GM12878 (cell line): Measurements from ENCODE around the gene MSI2. TPM values are rescaled to one million over a fixed set of nuclear protein-coding genes. Genes with fewer than 3 reads are reported as not detected.
A peak's percentile ranks its signal among the peaks of the same experiment; 100 is the strongest.

Source experiments
- ATAC-seq: fragments of 200-7000 bp; cut with Tn5 transposase; 3 replicates; pipeline ENCODE4 v1.9.1; 2020; ENCODE audit warnings: mild to moderate bottlenecking, moderate library complexity
- BruUV-seq: library from RNA; stranded (reverse); fragments of 400-500 nt; replicated peaks from 2 replicates; lab custom pipeline; 2021; lab: Mats Ljungman, UMichigan
- CTCF ChIA-PET: fragments of 300-600 bp; sonication (Branson Sonifier 250); formaldehyde crosslinking; extraction: SDS; loops from one replicate; lab custom pipeline; 2021; ENCODE audit warnings: inconsistent platforms; lab: Yijun Ruan, JAX
- POLR2A ChIA-PET: fragments of 350-600 bp; formaldehyde crosslinking; extraction: SDS; loops from one replicate; lab custom pipeline; 2021; ENCODE audit warnings: inconsistent platforms; lab: Charles Lee
- RAD21 ChIA-PET: fragments of 300-600 bp; sonication (Branson Sonifier 250); formaldehyde crosslinking; loops from one replicate; lab custom pipeline; 2023; ENCODE audit warnings: antibody characterized with exemption; ENCODE audit not compliant: unreplicated experiment; lab: Charles Lee
- SMC1A ChIA-PET: fragments of 300-600 bp; sonication (Branson Sonifier 250); formaldehyde crosslinking; loops from one replicate; lab custom pipeline; 2023; ENCODE audit not compliant: unreplicated experiment, uncharacterized antibody; lab: Charles Lee
- DNase-seq: peaks from one replicate; pipeline ENCODE4 v3.0.0-alpha.2; 2011; ENCODE audit warnings: low read depth, low spot score
- FAIRE-seq: peaks from 3 replicates; lab custom pipeline; 2011; peaks lifted over from hg19 to GRCh38; lab: Jason Lieb, UNC
- H2AFZ ChIP-seq: 2 replicates; pipeline ENCODE4 v1.6.0; 2011; ENCODE audit warnings: low read depth, low read length, control low read depth; ENCODE audit not compliant: control insufficient read depth
- H3K27ac ChIP-seq: 2 replicates; pipeline ENCODE4 v1.5.1; 2011; ENCODE audit warnings: control low read depth; ENCODE audit not compliant: control insufficient read depth, insufficient read depth
- H3K27me3 ChIP-seq, 2 experiments: replicated peaks in 1 of 2; 2 replicates each; pipeline versions ENCODE4 v1.6.0 to v1.6.1; 2011; ENCODE audit warnings: low read length in 1 of 2; ENCODE audit not compliant: control insufficient read depth in 2 of 2, insufficient read depth in 2 of 2
- H3K36me3 ChIP-seq, 2 experiments: 2 replicates each; pipeline ENCODE4 v1.5.1; 2011; ENCODE audit warnings: low read length in 1 of 2; ENCODE audit not compliant: control insufficient read depth in 2 of 2, insufficient read depth in 2 of 2
- H3K4me1 ChIP-seq: 2 replicates; pipeline ENCODE4 v1.6.1; 2011; ENCODE audit warnings: mild to moderate bottlenecking, low read length, moderate library complexity, mixed read lengths; ENCODE audit not compliant: control insufficient read depth, insufficient read depth
- H3K4me2 ChIP-seq: 2 replicates; pipeline ENCODE4 v1.6.0; 2011; ENCODE audit warnings: control low read depth; ENCODE audit not compliant: control insufficient read depth, insufficient read depth
- H3K4me3 ChIP-seq: fragments of 200-600 bp; sonication (generic); 2 replicates; pipeline ENCODE4 v1.5.1; 2016
- H3K79me2 ChIP-seq: 2 replicates; pipeline ENCODE4 v1.6.0; 2011; ENCODE audit warnings: low read length; ENCODE audit not compliant: control insufficient read depth, insufficient read depth
- H3K9ac ChIP-seq: 2 replicates; pipeline ENCODE4 v1.8.0; 2011; ENCODE audit warnings: low read length, control low read depth, mixed read lengths; ENCODE audit not compliant: control insufficient read depth, insufficient read depth
- H3K9me3 ChIP-seq: replicated peaks from 3 replicates; pipeline ENCODE4 v1.5.1; 2011; ENCODE audit warnings: mild to moderate bottlenecking, low read length; ENCODE audit not compliant: control insufficient read depth, insufficient read depth
- H4K20me1 ChIP-seq: 2 replicates; pipeline ENCODE4 v1.6.0; 2011; ENCODE audit not compliant: control insufficient read depth, insufficient read depth
- ASH2L ChIP-seq: fragments of 300-600, 200-600 bp; sonication (generic); IDR thresholded peaks from 2 replicates; pipeline ENCODE4 v1.6.1; 2017; ENCODE audit warnings: low read depth, mild to moderate bottlenecking, borderline replicate concordance
- ATF3 ChIP-seq: IDR thresholded peaks from 2 replicates; pipeline ENCODE4 v1.6.1; 2011; ENCODE audit warnings: low read depth, mild to moderate bottlenecking, low read length, moderate library complexity, borderline replicate concordance; ENCODE audit errors: extremely low read depth
- BRCA1 ChIP-seq: IDR thresholded peaks from 2 replicates; pipeline ENCODE4 v1.6.1; 2011; ENCODE audit warnings: low read depth, low read length, improper control_type of control experiment
- CREB1 ChIP-seq: IDR thresholded peaks from 2 replicates; pipeline ENCODE4 v1.6.1; 2012; ENCODE audit warnings: low read depth, mild to moderate bottlenecking, inconsistent platforms
- EGR1 ChIP-seq, 2 experiments: IDR thresholded peaks; 1 replicate in 1 of 2; 2 replicates in 1 of 2; pipeline ENCODE4 v1.6.1; 2011 to 2012; ENCODE audit warnings: low read depth in 2 of 2, low read length in 2 of 2, borderline replicate concordance in 1 of 2, mild to moderate bottlenecking in 1 of 2, moderate library complexity in 1 of 2
- EZH2 ChIP-seq: IDR thresholded peaks from 2 replicates; pipeline ENCODE4 v1.6.1; 2012; ENCODE audit warnings: low read depth, mild to moderate bottlenecking, control low read depth, inconsistent platforms, low read length, borderline replicate concordance; ENCODE audit not compliant: control insufficient read depth
- KAT2A ChIP-seq: conservative IDR thresholded peaks from 2 replicates; pipeline ENCODE4 v1.6.1; 2011; ENCODE audit warnings: low read depth, low read length; ENCODE audit not compliant: control insufficient read depth
- MXI1 ChIP-seq: fragments of 150-350 bp; IDR thresholded peaks from 2 replicates; pipeline ENCODE4 v1.6.1; 2011; ENCODE audit warnings: low read depth, mild to moderate bottlenecking, inconsistent platforms, low read length, improper control_type of control experiment
- NBN ChIP-seq: fragments of 450-650 bp; IDR thresholded peaks from 2 replicates; pipeline ENCODE4 v1.6.1; 2016
- NR2C1 ChIP-seq: fragments of 450-650 bp; IDR thresholded peaks from 2 replicates; pipeline ENCODE4 v1.6.1; 2017; ENCODE audit warnings: antibody characterized with exemption, mild to moderate bottlenecking, moderate library complexity
- RAD51 ChIP-seq: fragments of 450-650 bp; IDR thresholded peaks from 2 replicates; pipeline ENCODE4 v1.6.1; 2016; ENCODE audit warnings: moderate library complexity, mild to moderate bottlenecking, inconsistent platforms
- ZNF592 ChIP-seq: fragments of 450-650 bp; IDR thresholded peaks from 2 replicates; pipeline ENCODE4 v1.6.1; 2017; ENCODE audit warnings: mild to moderate bottlenecking, moderate library complexity
- ZNF622 ChIP-seq: fragments of 450-650 bp; IDR thresholded peaks from 2 replicates; pipeline ENCODE4 v1.6.1; 2017; ENCODE audit warnings: mild to moderate bottlenecking, inconsistent platforms
- WGBS: methylation state at CpG from one replicate; pipeline ENCODE4 v1.1.6; 2016; ENCODE audit warnings: low lambda C conversion rate; ENCODE audit not compliant: insufficient replicate concordance, insufficient coverage; ENCODE audit errors: missing lambda C conversion rate; 5-methylcytosine and 5-hydroxymethylcytosine counted together
- in situ Hi-C: fragments of 300-500 bp; cut with MboI; formaldehyde crosslinking; loops from 9 replicates; pipeline ENCODE4 v1.14.3; 2018; ENCODE audit warnings: mixed read lengths
- intact Hi-C: fragments of 100-400 bp; cut with micrococcal nuclease; formaldehyde crosslinking; loops from one replicate; pipeline ENCODE4 v1.14.2; 2022; ENCODE audit not compliant: unreplicated experiment
- polyA plus RNA-seq, 11 experiments: library from polyadenylated mRNA; depleted of rRNA in 4 of 11; unstranded in 6 of 11; stranded (reverse) in 5 of 11; fragments of >200 nt; fragmentation: Nextera tagmentation in 4 of 11; fragmentation: Illumina TruSeq in 1 of 11; extraction: Ambion mirVana in 4 of 11; extraction: Trizol in 1 of 11; gene quantifications; 1 replicate in 1 of 11; 2 replicates in 10 of 11; pipeline versions ENCODE4 v1.2.1 to v1.2.3, GENCODE V29; 2011 to 2016; ENCODE audit warnings: inconsistent platforms in 2 of 11, missing spikeins in 2 of 11, low read depth in 1 of 11
- total RNA-seq, 4 experiments: library from RNA; depleted of rRNA in 3 of 4; stranded (reverse); fragments of >200 nt in 3 of 4; fragmentation: Illumina TruSeq in 1 of 4; extraction: Trizol in 1 of 4; gene quantifications; 2 replicates each; pipeline versions ENCODE4 v1.2.1 to v1.2.3, GENCODE V29; 2013 to 2021

MSI2 gene
- total and polyA plus RNA-seq, 10 of the 15 experiments (the other 5 are each of a cell fraction or from before 2014, with no cell fraction given) = 6.1 to 76.1 (median 42.0) TPM

- intact Hi-C loops (loop anchor here (5.0 kb wide), 1 partner anchor 65 kb away; no protein-coding TSS in a partner anchor), in situ Hi-C loops (no loop called here)
- Histone ChIP-seq H3K79me2 (peaks cover 35% of the 10 kb centered on the region), H2AFZ (no peak overlapping the region), H3K4me3 (no peak overlapping the region), H3K4me1 (peaks cover 69% of the 10 kb centered on the region), H3K9ac (no peak overlapping the region), H4K20me1 (no peaks in the 10 kb centered on the region), H3K36me3 (peaks cover 2 to 3% of the 10 kb centered on the region in 2 experiments; a peak in 2 of 4 replicates), H3K4me2 (peak overlapping the region; percentile 15; the same call in 1 of the 2 replicates), H3K9me3 (no peaks in the 10 kb centered on the region; the same call in 2 of the 3 replicates), H3K27ac (peak overlapping the region; percentile 59), H3K27me3 (no peaks in the 10 kb centered on the region)
- FAIRE-seq (no peak), ATAC-seq (peak; percentile 95), DNase-seq (peak; percentile 77)
- RAD21 ChIA-PET = interaction anchor here (2.0 to 2.3 kb wide), 2 partner anchors 18 to 32 kb away, joined by 10 to 16 read pairs; no protein-coding TSS in a partner anchor
- 58% methylated on average over 9 of the region's 9 CpGs for WGBS
- CTCF ChIA-PET = interaction anchor here (1.1 to 2.3 kb wide), 8 partner anchors 10 to 249 kb away, joined by 3 to 17 read pairs (median 5); no protein-coding TSS in a partner anchor
- POLR2A ChIA-PET = interaction anchor here (1.5 kb wide), 1 partner anchor 63 kb away, joined by 3 read pairs; no protein-coding TSS in a partner anchor
- BruUV-seq = no TSS peak
- SMC1A ChIA-PET = interaction anchor here (1.0 to 7.9 kb wide), 8 partner anchors 13 to 179 kb away, joined by 3 to 53 read pairs (median 5); no protein-coding TSS in a partner anchor
- TF ChIP-seq ATF3 = no peak
- TF ChIP-seq RAD51 = no peak
- no peak for TF ChIP-seq ZNF622
- no peak for TF ChIP-seq NR2C1
- no peak for TF ChIP-seq ASH2L
- no peak for TF ChIP-seq EGR1 (IDR thresholded peaks at IDR 0.05; ENCODE audit: borderline replicate concordance in 1 of 2, low read depth in 2 of 2, low read length in 2 of 2)
- TF ChIP-seq ZNF592 = no peak
- TF ChIP-seq BRCA1 = no peak
- no peak for TF ChIP-seq EZH2
- no peak for TF ChIP-seq MXI1
- TF ChIP-seq KAT2A = no peak
- peak; percentile 71 for TF ChIP-seq CREB1
- no peak for TF ChIP-seq NBN
Observed at GRCh38 chr17:57422574-57423164, 166.3 kb downstream of the MSI2 start.
